ENCODE data around the gene TCIRG1. TPM values are rescaled to one million over a fixed set of nuclear protein-coding genes. Genes with fewer than 3 reads are reported as not detected.

The TCIRG1 gene
- polyA plus RNA-seq: 0.22 and 0.82 TPM in 2 replicates

GRCh38 chr11:68038718-68039525 lies at the start of gene TCIRG1:
TSS of gene TCIRG1 (plus strand) at chr11:68039025. CDS start at chr11:68041272, 2,247 bp downstream.

GRCh38 chr11:68003846-68004550 lies 34.8 kb upstream of the TCIRG1 start, which contains the start of gene UNC93B1:
TSS of gene UNC93B1 (minus strand) at chr11:68004097. CDS start at chr11:68004043, 54 bp downstream.

GRCh38 chr11:68010090-68011041 lies 28.5 kb upstream of the TCIRG1 start, which contains the start of gene ALDH3B1:
TSS of gene ALDH3B1 (plus strand) at chr11:68010327. CDS start at chr11:68015298, 4,971 bp downstream.

GRCh38 chr11:68030318-68031143 lies 8.3 kb upstream of the TCIRG1 start, which contains the start of gene NDUFS8:
TSS of gene NDUFS8 (plus strand) at chr11:68030681. CDS start at chr11:68032152, 1,471 bp downstream.

Other genes starting within 250 kb of the TCIRG1 start
- gene UNC93B1, start 34.9 kb upstream of the TCIRG1 start, polyA plus RNA-seq: not detected in 2 replicates
- 0.11 TPM in 1 of 2 replicates, not detected in the other for gene ALDH3B1, start 28.7 kb upstream of the TCIRG1 start, polyA plus RNA-seq
- 119 and 157 TPM in 2 replicates for gene NDUFS8, start 8.3 kb upstream of the TCIRG1 start, polyA plus RNA-seq
- gene CHKA, start 82.4 kb downstream of the TCIRG1 start, polyA plus RNA-seq: 12.0 and 18.5 TPM in 2 replicates
- 17.5 and 18.8 TPM in 2 replicates for gene KMT5B, start 174.3 kb downstream of the TCIRG1 start, polyA plus RNA-seq
- gene C11orf24, start 232.9 kb downstream of the TCIRG1 start, polyA plus RNA-seq: 1.7 and 3.5 TPM in 2 replicates